HepG2 (cell line): Measurements from ENCODE around the gene PTPRCAP. TPM values are rescaled to one million over a fixed set of nuclear protein-coding genes. Genes with fewer than 3 reads are reported as not detected.

ENCODE experiments used
- ATAC-seq: fragments of 200-7000 bp; cut with Tn5 transposase; 3 replicates; pipeline ENCODE4 v1.9.1; 2020; ENCODE audit warnings: mild to moderate bottlenecking, moderate library complexity
- BruUV-seq: library from RNA; stranded (reverse); fragments of 400-500 nt; replicated peaks from 2 replicates; lab custom pipeline; 2021; lab: Mats Ljungman, UMichigan
- CTCF ChIA-PET: fragments of 300-600 bp; formaldehyde crosslinking; extraction: SDS; loops from one replicate; lab custom pipeline; 2021; ENCODE audit warnings: low total read pairs, inconsistent platforms, low intra/inter-chr PET ratio; lab: Yijun Ruan, JAX
- POLR2A ChIA-PET: fragments of 350-600 bp; sonication (Branson Sonifier 250); formaldehyde crosslinking; loops from one replicate; lab custom pipeline; 2020; ENCODE audit warnings: antibody characterized with exemption, inconsistent platforms; lab: Yijun Ruan, JAX
- DNase-seq: peaks from one replicate; pipeline ENCODE4 v3.0.0-alpha.2; 2015; ENCODE audit warnings: low spot score
- FAIRE-seq: peaks from 3 replicates; lab custom pipeline; 2011; peaks lifted over from hg19 to GRCh38; lab: Jason Lieb, UNC
- H2AFZ ChIP-seq: one replicate; pipeline ENCODE4 v1.6.1; 2011; ENCODE audit warnings: low read length, inconsistent platforms
- H3K27ac ChIP-seq: fragments of 300-600 bp; 3 replicates; pipeline ENCODE4 v1.8.0; 2011; ENCODE audit warnings: mixed run types, mild to moderate bottlenecking, mixed read lengths, low read length, inconsistent platforms; ENCODE audit not compliant: insufficient read depth; ENCODE audit errors: extremely low read length
- H3K27me3 ChIP-seq, 2 experiments: fragments of 200-600 bp in 1 of 2; 2 replicates in 1 of 2; 3 replicates in 1 of 2; pipeline versions ENCODE4 v1.6.0 to v1.8.0; 2011; ENCODE audit warnings: low read length in 2 of 2, mild to moderate bottlenecking in 2 of 2, moderate library complexity in 2 of 2, inconsistent platforms in 1 of 2; ENCODE audit not compliant: insufficient read depth in 2 of 2, control insufficient read depth in 1 of 2
- H3K36me3 ChIP-seq, 2 experiments: fragments of 200-600 bp in 1 of 2; replicated peaks in 1 of 2; 2 replicates in 1 of 2; 3 replicates in 1 of 2; pipeline versions ENCODE4 v1.5.1 to v1.8.0; 2011; ENCODE audit warnings: low read length in 2 of 2, inconsistent platforms in 1 of 2; ENCODE audit not compliant: insufficient read depth in 2 of 2, control insufficient read depth in 1 of 2
- H3K4me1 ChIP-seq: 2 replicates; pipeline ENCODE4 v1.5.1; 2012; ENCODE audit warnings: low read length, inconsistent platforms; ENCODE audit not compliant: insufficient read depth
- H3K4me2 ChIP-seq: 2 replicates; pipeline ENCODE4 v1.6.0; 2011; ENCODE audit warnings: low read depth, low read length, inconsistent platforms
- H3K4me3 ChIP-seq, 3 experiments: fragments of 200-600 bp in 1 of 3; sonication (generic), shearing (Covaris generic) in 1 of 3; replicated peaks in 1 of 3; 2 replicates each; pipeline ENCODE4 v1.5.1; 2011 to 2016; ENCODE audit warnings: low read length in 3 of 3, inconsistent platforms in 2 of 3, low read depth in 2 of 3, mild to moderate bottlenecking in 2 of 3, control low read depth in 1 of 3, mixed read lengths in 1 of 3; ENCODE audit not compliant: insufficient read depth in 1 of 3
- H3K79me2 ChIP-seq: one replicate; pipeline ENCODE4 v1.6.1; 2011; ENCODE audit warnings: low read length, inconsistent platforms; ENCODE audit not compliant: insufficient read depth
- H3K9ac ChIP-seq: 2 replicates; pipeline ENCODE4 v1.6.0; 2011; ENCODE audit warnings: mild to moderate bottlenecking, low read depth, low read length, inconsistent platforms; ENCODE audit not compliant: insufficient read depth
- H3K9me3 ChIP-seq: 2 replicates; pipeline ENCODE4 v1.5.1; 2012; ENCODE audit warnings: mild to moderate bottlenecking, low read length
- H4K20me1 ChIP-seq: 2 replicates; pipeline ENCODE4 v1.6.0; 2011; ENCODE audit warnings: inconsistent platforms, mild to moderate bottlenecking, low read length, moderate library complexity; ENCODE audit not compliant: insufficient read depth
- EED ChIP-seq: sonication (generic); formaldehyde crosslinking; IDR thresholded peaks from 2 replicates; pipeline ENCODE4 v1.5.0; 2020; ENCODE audit warnings: mild to moderate bottlenecking, missing genetic modification reagents
- ELF1 ChIP-seq: sonication (generic); formaldehyde crosslinking; IDR thresholded peaks from 2 replicates; pipeline ENCODE4 v1.4.0; 2020; ENCODE audit warnings: missing genetic modification reagents
- GATA4 ChIP-seq: sonication (generic); IDR thresholded peaks from 2 replicates; pipeline ENCODE4 v1.6.1; 2016; ENCODE audit warnings: antibody characterized with exemption, low read depth, borderline replicate concordance
- HOMEZ ChIP-seq: IDR thresholded peaks from 2 replicates; pipeline ENCODE4 v1.6.1; 2016; ENCODE audit warnings: low read depth
- MAFF ChIP-seq: IDR thresholded peaks from 2 replicates; pipeline ENCODE4 v1.6.1; 2011; ENCODE audit warnings: low read depth, low read length, improper control_type of control experiment
- MIXL1 ChIP-seq: IDR thresholded peaks from 2 replicates; pipeline ENCODE4 v1.6.1; 2016
- NBN ChIP-seq: fragments of 450-650 bp; conservative IDR thresholded peaks from 2 replicates; pipeline ENCODE4 v1.6.1; 2017
- SALL2 ChIP-seq: sonication (generic); formaldehyde crosslinking; IDR thresholded peaks from 2 replicates; pipeline ENCODE4 v1.8.1; 2023; ENCODE audit warnings: mild to moderate bottlenecking, missing genetic modification reagents, inconsistent platforms
- TBX2 ChIP-seq: sonication (generic); formaldehyde crosslinking; IDR thresholded peaks from 2 replicates; pipeline ENCODE4 v1.5.0; 2020; ENCODE audit warnings: missing genetic modification reagents, mild to moderate bottlenecking, borderline replicate concordance
- ZBTB42 ChIP-seq: sonication (generic); formaldehyde crosslinking; IDR thresholded peaks from 2 replicates; pipeline ENCODE4 v1.5.0; 2020; ENCODE audit warnings: mild to moderate bottlenecking, missing genetic modification reagents
- ZNF501 ChIP-seq: sonication (generic); formaldehyde crosslinking; IDR thresholded peaks from 2 replicates; pipeline ENCODE4 v1.5.1; 2020; ENCODE audit warnings: mild to moderate bottlenecking, moderate library complexity, missing genetic modification reagents
- ZNF710 ChIP-seq: sonication (generic); formaldehyde crosslinking; IDR thresholded peaks from 2 replicates; pipeline ENCODE4 v1.5.0; 2020; ENCODE audit warnings: mild to moderate bottlenecking, missing genetic modification reagents, borderline replicate concordance
- WGBS: methylation state at CpG from one replicate; pipeline ENCODE4 v1.1.6; 2017; ENCODE audit warnings: low lambda C conversion rate; 5-methylcytosine and 5-hydroxymethylcytosine counted together
- in situ Hi-C: cut with HindIII; loops from 2 replicates; pipeline ENCODE4 v1.10.0; 2017; ENCODE audit warnings: low pct_unique_long_range_greater_than_20kb; ENCODE audit not compliant: extremely low pct_ligation_motif_present
- intact Hi-C: fragments of 100-400 bp; cut with micrococcal nuclease; formaldehyde crosslinking; loops from one replicate; pipeline ENCODE4 v1.10.0; 2022; ENCODE audit not compliant: unreplicated experiment
- polyA plus RNA-seq, 8 experiments: library from polyadenylated mRNA; depleted of rRNA in 3 of 8; stranded (reverse) in 7 of 8; unstranded in 1 of 8; fragments of >200 nt; fragmentation: Illumina TruSeq in 4 of 8; extraction: Trizol in 4 of 8; gene quantifications; 2 replicates each; pipeline versions ENCODE4 v1.2.1 to v1.2.3, GENCODE V29; 2011 to 2016; ENCODE audit warnings: low read depth in 4 of 8, missing spikeins in 1 of 8, mixed read lengths in 1 of 8; ENCODE audit not compliant: insufficient read depth in 1 of 8
- total RNA-seq, 5 experiments: library from RNA; depleted of rRNA; stranded (reverse); fragments of >200 nt; fragmentation: Illumina TruSeq; extraction: Trizol; gene quantifications; 2 replicates each; pipeline ENCODE4 v1.2.3, GENCODE V29; 2016; ENCODE audit warnings: low read depth in 1 of 5
- TF ChIP-seq, protein P1 (sequence below): sonication (generic); formaldehyde crosslinking; IDR thresholded peaks from 2 replicates; pipeline ENCODE4 v1.4.0; 2020; ENCODE audit warnings: missing genetic modification reagents
- TF ChIP-seq, protein P2 (sequence below): sonication (generic); formaldehyde crosslinking; IDR thresholded peaks from 2 replicates; pipeline ENCODE4 v1.8.0; 2022; ENCODE audit warnings: mild to moderate bottlenecking, missing genetic modification reagents, borderline replicate concordance

PTPRCAP gene
- total and polyA plus RNA-seq, 2 of the 13 experiments (the other 11 are each of a cell fraction or from before 2014, with no cell fraction given): 0.60 to 0.70 TPM

DNA sequence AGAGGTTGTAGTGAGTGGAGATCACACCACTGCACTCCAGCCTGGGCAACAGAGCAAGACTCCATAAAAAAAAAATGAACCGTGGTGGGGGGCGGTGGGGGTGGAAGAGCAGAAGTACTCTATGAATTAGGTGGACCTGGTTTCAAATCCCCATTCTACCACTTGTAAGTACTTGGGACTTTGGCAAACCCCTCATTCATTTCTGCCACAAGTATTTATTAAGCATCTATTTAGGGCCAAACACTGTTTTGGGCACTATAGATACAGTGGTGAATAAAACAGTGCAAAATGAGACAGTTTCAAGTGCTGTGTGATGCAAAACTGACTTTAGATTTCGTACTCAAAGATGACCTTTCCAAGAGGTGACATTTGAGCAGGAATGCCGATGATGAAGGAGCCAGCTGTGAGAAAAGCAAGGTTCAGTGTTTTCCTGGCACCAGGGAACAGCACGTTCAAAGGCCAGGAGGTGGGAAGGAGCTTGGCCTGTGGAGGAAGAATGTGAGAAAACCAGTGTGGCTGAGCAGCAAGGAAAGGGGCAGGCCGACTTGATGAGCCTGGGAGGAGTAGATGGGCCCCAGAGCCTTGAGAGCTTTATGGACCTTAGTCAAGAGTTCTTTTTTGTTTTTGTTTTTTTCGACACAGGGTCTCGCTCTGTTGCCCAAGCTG is 33.0 kb upstream of the PTPRCAP start (continued):
- TF ChIP-seq SALL2 (CRISPR knock-in tag): no peak

DNA sequence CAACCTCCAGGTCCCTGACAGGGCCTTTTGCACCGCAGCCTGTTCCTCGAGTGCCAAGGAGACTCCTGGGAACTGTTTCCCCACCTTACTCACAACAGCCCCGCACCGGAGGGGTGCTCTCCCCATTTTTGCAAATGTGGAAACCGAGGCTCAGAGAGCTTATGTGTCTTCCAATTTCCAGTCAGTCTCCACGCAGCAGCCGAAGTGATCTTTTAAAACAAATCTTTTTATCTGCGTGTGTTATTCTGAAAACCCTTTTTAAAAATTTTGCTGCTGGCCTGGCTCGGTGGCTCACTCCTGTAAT is 32.0 kb upstream of the PTPRCAP start:
- in situ Hi-C loops (loop anchor here (5.0 kb wide), 1 partner anchor 67 kb away; the partner anchor contains the start of genes PPP1CA and TBC1D10C), intact Hi-C loops (no loop called here)
- no peak for DNase-seq
- Histone ChIP-seq H3K9ac (peak overlapping the region; percentile 73), H3K4me1 (peaks cover 69% of the 10 kb centered on the region), H3K27me3 (no peaks in the 10 kb centered on the region), H3K36me3 (no peaks in the 10 kb centered on the region), H3K4me3 (peak overlapping the region; percentile 53 to 87 (median 73); a peak in 5 of 6 replicates), H3K9me3 (no peaks in the 10 kb centered on the region), H4K20me1 (no peaks in the 10 kb centered on the region), H2AFZ (no peak overlapping the region), H3K27ac (peak overlapping the region; percentile 47), H3K4me2 (peak overlapping the region; percentile 95), H3K79me2 (no peaks in the 10 kb centered on the region)
- ChIA-PET POLR2A (interaction anchor here (1.1 to 1.5 kb wide), 2 partner anchors 10 to 68 kb away, joined by 3 to 5 read pairs; no protein-coding TSS in a partner anchor), CTCF (no interaction called here)
- 25% methylated on average over 7 of the region's 9 CpGs for WGBS
- ATAC-seq: no peak
- BruUV-seq: no TSS peak
- FAIRE-seq: no peak
- TF ChIP-seq NBN: no peak
- TF ChIP-seq ELF1 (CRISPR knock-in tag): peak; percentile 8; the same call in 1 of the 2 replicates
- no peak for TF ChIP-seq MIXL1 (CRISPR knock-in tag)
- peak; percentile 3; the same call in 1 of the 2 replicates for TF ChIP-seq ZNF710
- TF ChIP-seq TBX2 (CRISPR knock-in tag): 0 out of 2 replicates have a peak, but pooled peaks have one; percentile 47
- TF ChIP-seq, protein P1, sequence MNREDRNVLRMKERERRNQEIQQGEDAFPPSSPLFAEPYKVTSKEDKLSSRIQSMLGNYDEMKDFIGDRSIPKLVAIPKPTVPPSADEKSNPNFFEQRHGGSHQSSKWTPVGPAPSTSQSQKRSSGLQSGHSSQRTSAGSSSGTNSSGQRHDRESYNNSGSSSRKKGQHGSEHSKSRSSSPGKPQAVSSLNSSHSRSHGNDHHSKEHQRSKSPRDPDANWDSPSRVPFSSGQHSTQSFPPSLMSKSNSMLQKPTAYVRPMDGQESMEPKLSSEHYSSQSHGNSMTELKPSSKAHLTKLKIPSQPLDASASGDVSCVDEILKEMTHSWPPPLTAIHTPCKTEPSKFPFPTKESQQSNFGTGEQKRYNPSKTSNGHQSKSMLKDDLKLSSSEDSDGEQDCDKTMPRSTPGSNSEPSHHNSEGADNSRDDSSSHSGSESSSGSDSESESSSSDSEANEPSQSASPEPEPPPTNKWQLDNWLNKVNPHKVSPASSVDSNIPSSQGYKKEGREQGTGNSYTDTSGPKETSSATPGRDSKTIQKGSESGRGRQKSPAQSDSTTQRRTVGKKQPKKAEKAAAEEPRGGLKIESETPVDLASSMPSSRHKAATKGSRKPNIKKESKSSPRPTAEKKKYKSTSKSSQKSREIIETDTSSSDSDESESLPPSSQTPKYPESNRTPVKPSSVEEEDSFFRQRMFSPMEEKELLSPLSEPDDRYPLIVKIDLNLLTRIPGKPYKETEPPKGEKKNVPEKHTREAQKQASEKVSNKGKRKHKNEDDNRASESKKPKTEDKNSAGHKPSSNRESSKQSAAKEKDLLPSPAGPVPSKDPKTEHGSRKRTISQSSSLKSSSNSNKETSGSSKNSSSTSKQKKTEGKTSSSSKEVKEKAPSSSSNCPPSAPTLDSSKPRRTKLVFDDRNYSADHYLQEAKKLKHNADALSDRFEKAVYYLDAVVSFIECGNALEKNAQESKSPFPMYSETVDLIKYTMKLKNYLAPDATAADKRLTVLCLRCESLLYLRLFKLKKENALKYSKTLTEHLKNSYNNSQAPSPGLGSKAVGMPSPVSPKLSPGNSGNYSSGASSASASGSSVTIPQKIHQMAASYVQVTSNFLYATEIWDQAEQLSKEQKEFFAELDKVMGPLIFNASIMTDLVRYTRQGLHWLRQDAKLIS (CRISPR knock-in tag): no peak
- TF ChIP-seq, protein P2, sequence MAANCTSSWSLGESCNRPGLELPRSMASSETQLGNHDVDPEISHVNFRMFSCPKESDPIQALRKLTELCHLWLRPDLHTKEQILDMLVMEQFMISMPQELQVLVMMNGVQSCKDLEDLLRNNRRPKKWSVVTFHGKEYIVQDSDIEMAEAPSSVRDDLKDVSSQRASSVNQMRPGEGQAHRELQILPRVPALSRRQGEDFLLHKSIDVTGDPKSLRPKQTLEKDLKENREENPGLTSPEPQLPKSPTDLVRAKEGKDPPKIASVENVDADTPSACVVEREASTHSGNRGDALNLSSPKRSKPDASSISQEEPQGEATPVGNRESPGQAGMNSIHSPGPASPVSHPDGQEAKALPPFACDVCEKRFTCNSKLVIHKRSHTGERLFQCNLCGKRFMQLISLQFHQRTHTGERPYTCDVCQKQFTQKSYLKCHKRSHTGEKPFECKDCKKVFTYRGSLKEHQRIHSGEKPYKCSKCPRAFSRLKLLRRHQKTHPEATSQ (CRISPR knock-in tag): no peak
- no peak for TF ChIP-seq MAFF
- TF ChIP-seq HOMEZ: 0 out of 2 replicates have a peak, but pooled peaks have one; percentile 3
- 0 out of 2 replicates have a peak, but pooled peaks have one; percentile 64 for TF ChIP-seq ZBTB42 (CRISPR knock-in tag)
- 0 out of 2 replicates have a peak, but pooled peaks have one; percentile 11 for TF ChIP-seq GATA4
- 0 out of 2 replicates have a peak, but pooled peaks have one; percentile 40 for TF ChIP-seq EED
- peak; percentile 8; the same call in 1 of the 2 replicates for TF ChIP-seq ZNF501
